ENCODE results near the gene VDAC1.

- no peak for TF ChIP-seq CTCF (IDR thresholded peaks at IDR 0.05)
- TF ChIP-seq POLR2A (IDR thresholded peaks at IDR 0.05), result no peak
These were observed 41.8 kb downstream of the VDAC1 start for GRCh38 chr5:133962801-133963476.

All from esophagus squamous epithelium (tissue), 4 donors.